Glomerular visceral epithelial cell (primary cell): Measurements from ENCODE around the gene PADI1.
A peak's percentile ranks its signal among the peaks of the same experiment; 100 is the strongest.

Experiments
- DNase-seq: peaks from one replicate; pipeline ENCODE4 v3.0.0-alpha.2; 2016; ENCODE audit errors: extremely low spot score

PADI1 gene

GRCh38 chr1:17198476-17199258 lies 6.3 kb upstream of the PADI1 start:
- DNase-seq, result peak; percentile 87

- DNase-seq, result no peak
Measured at GRCh38 chr1:17199267-17200044, 5.5 kb upstream of the PADI1 start.

- DNase-seq, result no peak
Measured at GRCh38 chr1:17200246-17200645, 4.7 kb upstream of the PADI1 start.

- DNase-seq, result peak; percentile 82
Measured at GRCh38 chr1:17200756-17201155, 4.2 kb upstream of the PADI1 start.

- peak; percentile 90 for DNase-seq
Measured at GRCh38 chr1:17201201-17202021, 3.5 kb upstream of the PADI1 start.

- DNase-seq, result no peak
Measured at GRCh38 chr1:17205652-17206051, 724 bp downstream of the PADI1 start.

GRCh38 chr1:17206196-17206595 lies 1.3 kb downstream of the PADI1 start:
- DNase-seq, result no peak

GRCh38 chr1:17207046-17207445 lies 2.1 kb downstream of the PADI1 start:
- peak; percentile 69 for DNase-seq

GRCh38 chr1:17207540-17207939 lies 2.6 kb downstream of the PADI1 start:
- no peak for DNase-seq

GRCh38 chr1:17207966-17208418 lies 3.1 kb downstream of the PADI1 start:
- DNase-seq, result peak; percentile 75

- DNase-seq, result no peak
Measured at GRCh38 chr1:17208546-17208945, 3.6 kb downstream of the PADI1 start.

- no peak for DNase-seq
Measured at GRCh38 chr1:17209430-17209829, 4.5 kb downstream of the PADI1 start.

- DNase-seq, result no peak
Measured at GRCh38 chr1:17210176-17210575, 5.2 kb downstream of the PADI1 start.

- DNase-seq, result no peak
Measured at GRCh38 chr1:17211377-17211776, 6.4 kb downstream of the PADI1 start.

GRCh38 chr1:17212009-17212408 lies 7.1 kb downstream of the PADI1 start:
- peak; percentile 44 for DNase-seq

- DNase-seq, result peak; percentile 94
Measured at GRCh38 chr1:17212487-17213121, 7.7 kb downstream of the PADI1 start.

- DNase-seq, result no peak
Measured at GRCh38 chr1:17213148-17213781, 8.3 kb downstream of the PADI1 start.

- no peak for DNase-seq
Measured at GRCh38 chr1:17213782-17214148, 8.8 kb downstream of the PADI1 start.

GRCh38 chr1:17214876-17215544 lies 10.1 kb downstream of the PADI1 start:
- no peak for DNase-seq

GRCh38 chr1:17215545-17215890 lies 10.6 kb downstream of the PADI1 start:
- peak; percentile 53 for DNase-seq

GRCh38 chr1:17216078-17216477 lies 11.2 kb downstream of the PADI1 start:
- DNase-seq, result no peak
